ENCODE results near the gene RAD9A.
A peak's percentile ranks its signal among the peaks of the same experiment; 100 is the strongest.

The RAD9A gene

DNA sequence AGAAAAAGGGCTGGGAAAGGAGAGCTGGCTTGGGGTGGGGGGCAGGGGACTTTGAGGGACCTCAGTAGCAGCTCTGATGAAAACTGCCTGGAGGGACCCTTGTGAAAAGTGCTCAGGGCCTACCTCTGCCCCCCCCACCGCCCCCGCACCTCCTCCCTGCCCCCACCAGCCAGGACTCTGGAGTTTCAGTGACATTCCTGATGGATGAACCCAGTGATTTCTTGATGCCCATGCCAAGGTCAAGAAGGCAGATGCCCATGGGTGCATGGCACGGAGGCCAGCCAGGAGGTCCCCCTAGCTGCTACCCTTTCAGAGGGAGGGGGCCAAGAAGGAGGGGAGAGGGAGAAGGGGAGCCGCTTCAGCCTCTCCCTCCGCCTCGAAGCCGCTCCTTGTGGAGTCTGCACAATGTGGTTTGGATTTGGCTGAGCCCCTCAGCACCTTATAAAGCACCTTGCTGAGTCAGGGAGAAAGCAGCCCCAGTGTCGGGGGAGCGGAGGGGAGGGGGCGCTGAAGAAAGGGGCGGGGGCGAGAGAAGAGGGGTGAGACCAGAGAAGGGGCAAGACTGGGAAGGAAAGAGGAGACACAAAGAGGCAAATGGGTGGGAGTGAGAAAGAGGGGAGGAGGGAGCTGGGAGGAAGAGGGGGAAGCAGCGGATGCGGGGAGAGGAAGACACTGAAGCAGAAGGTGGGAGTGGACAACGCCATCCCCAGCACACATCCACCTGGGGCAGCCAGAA is 16.3 kb upstream of the RAD9A start:
- no peak for DNase-seq

- no peak for DNase-seq
These were observed 15.5 kb upstream of the RAD9A start for GRCh38 chr11:67376063-67376820.

- no peak for DNase-seq
These were observed 14.6 kb upstream of the RAD9A start for GRCh38 chr11:67376873-67377808.

GRCh38 chr11:67378544-67378943 is 13.2 kb upstream of the RAD9A start:
- DNase-seq, result no peak

GRCh38 chr11:67379061-67380058 is 12.4 kb upstream of the RAD9A start:
- DNase-seq, result no peak

GRCh38 chr11:67381244-67381972 is 10.4 kb upstream of the RAD9A start:
- DNase-seq, result no peak

DNA sequence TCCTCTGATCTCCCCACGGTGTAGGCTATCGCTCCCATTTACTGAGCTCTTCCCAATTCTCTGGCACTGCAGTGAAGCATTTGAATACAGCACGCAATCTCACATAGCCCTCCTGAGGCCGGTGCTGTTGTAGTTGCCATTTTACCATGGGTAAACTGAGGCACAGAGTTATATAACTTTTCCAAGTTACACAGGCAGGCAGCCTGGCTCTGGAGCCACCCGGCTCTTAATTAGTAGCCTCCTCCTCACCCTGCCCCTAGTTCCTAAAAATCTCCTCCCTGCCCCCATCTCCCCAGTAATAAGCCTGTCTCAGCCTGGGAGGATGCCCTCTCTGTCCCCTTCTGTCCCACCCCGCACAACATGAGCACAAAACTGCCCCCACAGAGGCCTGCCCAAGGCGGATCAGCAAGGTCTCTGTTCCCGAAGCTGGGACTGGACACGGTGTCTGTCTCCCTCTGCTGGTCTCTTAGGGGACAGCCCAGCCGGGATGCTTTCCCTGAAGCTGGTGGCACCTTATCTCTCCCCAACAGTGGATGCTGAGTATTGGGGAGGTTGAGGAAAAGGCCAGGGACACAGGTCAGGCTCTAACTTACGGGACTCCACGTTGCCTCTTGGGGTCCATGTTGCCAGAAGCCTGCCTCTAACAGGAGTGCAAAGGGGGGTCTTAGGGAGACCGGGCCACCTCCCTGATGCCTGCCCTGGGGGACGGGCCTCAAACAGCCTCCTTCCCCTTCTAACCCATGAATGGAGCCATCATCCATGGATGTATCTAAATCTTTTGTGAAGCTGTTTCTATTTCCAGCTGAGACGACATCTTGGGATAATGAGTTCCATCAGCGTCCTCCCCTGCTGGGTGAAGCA is 9.3 kb upstream of the RAD9A start:
- DNase-seq, result peak; percentile 41 to 62

DNA sequence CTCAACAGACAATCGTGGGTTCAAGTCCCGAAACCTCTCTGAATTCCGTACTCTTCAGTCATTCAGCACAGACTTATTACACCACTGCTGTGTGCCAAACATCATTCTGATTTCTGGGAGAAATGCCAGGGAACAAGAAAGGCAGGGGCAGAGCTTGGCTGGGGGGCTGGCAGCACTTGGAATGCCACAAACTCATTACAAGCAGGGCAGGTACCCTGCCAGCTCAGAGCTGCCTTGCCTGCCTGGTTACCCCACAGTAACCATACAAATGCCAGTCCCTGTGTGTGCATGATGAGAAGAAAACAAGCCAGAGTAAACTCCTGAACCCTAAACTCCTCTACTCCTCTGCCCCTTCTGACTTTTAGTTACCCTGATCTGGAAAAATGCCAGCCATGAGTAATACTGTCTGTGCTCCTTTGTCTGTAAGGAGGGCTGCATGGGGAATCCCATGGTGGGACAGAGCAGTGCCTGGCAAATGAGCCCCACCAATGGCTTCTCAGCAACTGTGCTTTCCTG is 6.9 kb upstream of the RAD9A start:
- no peak for DNase-seq

- no peak for DNase-seq
These were observed 4.7 kb upstream of the RAD9A start for GRCh38 chr11:67387069-67387468.

DNA sequence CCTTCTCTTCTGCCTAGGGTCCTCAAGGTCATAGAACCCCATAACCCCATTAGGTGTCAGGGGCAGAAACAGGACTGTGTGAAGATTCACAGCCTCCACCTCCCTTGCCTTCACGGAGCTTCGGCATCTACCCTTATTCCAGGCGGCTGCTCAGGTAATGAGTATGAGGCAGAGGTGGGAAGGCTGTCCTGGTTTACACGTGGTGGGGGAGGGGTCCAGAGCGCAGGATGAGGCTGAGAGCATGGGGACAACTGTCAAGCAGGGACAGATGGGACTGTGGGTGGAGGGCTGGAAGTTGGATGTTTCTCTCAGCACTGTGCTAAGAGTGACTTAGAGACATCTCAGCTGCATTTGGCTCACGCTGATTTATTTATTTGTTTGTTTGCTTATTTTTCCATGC is 4.3 kb upstream of the RAD9A start:
- DNase-seq, result no peak

DNA sequence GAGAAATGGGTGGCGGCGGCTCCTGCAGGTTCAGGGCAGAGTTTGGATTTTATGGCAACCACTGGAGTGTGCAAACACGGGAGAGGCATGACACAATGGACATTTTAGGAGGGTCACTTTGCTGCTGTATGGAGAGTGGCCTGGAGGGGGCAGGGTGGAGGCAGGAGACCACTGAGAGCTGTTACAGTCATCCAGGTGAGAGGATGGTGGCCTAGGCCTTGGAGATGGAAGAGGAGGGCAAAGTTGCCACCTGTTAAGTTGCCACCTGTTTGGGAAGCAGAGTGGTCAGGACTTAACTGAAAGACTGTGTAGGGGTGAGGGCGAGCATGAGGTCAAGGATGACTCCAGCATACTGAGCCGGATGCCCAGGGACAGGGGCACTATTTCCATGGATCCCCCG is 2.3 kb upstream of the RAD9A start:
- DNase-seq, result no peak

GRCh38 chr11:67390947-67391303 is 861 bp upstream of the RAD9A start:
- DNase-seq, result no peak

DNA sequence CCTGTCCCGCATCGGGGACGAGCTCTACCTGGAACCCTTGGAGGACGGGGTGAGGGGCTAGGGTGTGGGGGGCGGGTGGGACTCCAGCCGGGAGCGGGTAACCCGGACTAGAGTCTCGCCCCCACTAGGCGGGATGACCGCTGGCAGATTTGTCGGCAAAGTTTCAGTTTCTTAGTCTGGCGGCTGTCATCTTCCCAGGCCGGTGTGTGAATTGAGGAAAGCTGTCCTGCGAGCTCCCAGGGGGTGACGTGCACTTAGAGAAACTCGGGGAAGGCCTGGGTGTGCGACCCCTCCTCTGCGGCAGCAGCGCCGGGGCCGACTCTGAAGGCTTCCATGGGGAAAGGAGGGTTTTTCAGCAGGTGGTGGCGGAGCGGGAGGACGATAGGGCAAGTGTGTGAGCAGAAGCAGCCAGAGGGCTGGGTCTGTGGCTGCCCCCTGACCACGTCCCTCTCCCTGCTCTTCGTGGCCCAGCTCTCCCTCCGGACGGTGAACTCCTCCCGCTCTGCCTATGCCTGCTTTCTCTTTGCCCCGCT is 463 bp downstream of the RAD9A start:
- DNase-seq, result no peak

- DNase-seq, result no peak
These were observed 1.7 kb downstream of the RAD9A start for GRCh38 chr11:67393437-67393836.

DNA sequence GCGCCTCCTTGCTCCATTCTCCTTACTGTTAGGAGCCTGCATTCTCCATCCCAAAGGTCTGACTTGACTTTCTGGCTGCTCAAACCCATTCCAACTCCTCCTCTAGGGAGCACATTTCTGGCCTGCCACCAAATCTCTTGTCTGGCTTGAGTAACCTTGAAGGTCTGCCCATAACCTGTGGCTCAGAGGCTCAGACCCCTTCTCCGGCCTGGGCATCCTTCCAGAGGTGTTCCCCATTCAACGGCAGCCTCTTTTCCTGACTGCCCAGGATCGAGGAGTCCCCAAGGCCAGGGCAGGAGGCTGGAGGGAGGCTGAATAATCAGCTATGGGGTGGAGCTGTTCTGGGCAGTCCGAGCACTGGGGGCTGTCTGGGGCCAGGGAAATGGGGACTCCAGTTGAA is 2.2 kb downstream of the RAD9A start:
- no peak for DNase-seq

DNA sequence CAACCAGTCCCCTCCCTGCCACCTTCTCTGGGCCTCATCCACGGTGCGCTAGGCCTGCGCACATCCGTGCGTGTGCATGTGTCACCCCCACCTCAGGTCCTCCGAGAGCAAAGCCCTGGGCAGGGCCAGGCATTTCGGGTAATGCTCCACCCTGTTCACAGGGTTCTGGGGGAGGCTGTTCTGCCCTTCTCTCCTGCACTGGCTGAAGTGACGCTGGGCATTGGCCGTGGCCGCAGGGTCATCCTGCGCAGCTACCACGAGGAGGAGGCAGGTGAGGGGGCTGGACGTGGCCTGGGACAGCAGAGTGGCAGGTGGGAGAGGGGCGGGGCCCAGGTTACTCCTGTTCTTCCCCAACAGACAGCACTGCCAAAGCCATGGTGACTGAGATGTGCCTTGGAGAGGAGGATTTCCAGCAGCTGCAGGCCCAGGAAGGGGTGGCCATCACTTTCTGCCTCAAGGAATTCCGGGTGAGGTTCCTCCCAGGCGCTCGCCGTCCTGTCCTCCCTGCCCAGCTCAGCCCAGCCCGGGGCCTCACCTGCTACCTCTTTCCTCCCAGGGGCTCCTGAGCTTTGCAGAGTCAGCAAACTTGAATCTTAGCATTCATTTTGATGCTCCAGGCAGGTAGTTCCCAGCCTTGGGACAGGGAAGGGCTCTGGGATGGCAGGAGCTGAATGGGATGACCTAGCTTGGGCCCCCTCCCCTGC is 3.9 kb downstream of the RAD9A start:
- DNase-seq, result no peak

DNA sequence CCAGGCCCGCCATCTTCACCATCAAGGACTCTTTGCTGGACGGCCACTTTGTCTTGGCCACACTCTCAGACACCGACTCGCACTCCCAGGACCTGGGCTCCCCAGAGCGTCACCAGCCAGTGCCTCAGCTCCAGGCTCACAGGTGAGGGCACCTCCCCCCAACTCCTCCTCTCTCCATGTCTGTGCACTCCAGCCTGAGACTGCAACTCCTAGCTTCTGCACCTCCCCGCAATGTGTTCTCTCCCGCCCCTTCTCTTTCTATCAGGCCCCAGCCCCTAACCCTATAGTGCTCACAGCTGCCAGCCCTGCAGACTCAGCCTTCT is 4.4 kb downstream of the RAD9A start:
- DNase-seq, result no peak

DNA sequence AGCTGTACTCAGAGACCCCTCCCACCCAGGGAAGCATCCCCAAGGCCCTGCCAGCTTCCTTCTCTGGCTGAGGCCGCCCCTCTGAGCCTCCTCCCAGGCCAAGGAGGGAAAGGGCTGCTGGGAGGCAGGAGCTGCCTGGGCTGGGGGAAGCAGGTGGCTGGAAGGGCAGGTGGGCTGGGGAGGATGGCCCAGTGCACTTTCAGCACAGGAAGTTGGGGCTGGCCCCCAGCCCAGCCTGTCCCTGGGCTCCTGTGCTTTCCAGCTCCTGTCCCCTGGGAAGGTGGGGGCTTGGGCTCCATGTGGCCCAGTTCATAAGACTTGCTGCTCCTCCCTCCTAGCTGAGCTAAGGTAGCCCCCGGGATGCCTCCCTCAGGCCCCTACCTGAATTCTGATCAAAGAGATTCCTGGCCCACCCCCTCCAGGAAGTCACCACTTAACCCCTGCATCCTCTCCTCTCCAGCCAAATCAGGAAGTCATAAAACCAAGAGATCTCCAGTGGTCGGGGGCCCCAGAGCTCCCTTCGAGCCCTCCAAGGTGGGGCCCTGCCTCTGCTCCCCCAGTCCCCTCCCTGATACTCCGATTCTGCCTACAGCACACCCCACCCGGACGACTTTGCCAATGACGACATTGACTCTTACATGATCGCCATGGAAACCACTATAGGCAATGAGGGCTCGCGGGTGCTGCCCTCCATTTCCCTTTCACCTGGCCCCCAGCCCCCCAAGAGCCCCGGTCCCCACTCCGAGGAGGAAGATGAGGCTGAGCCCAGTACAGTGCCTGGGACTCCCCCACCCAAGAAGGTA is 5.0 kb downstream of the RAD9A start:
- no peak for DNase-seq

DNA sequence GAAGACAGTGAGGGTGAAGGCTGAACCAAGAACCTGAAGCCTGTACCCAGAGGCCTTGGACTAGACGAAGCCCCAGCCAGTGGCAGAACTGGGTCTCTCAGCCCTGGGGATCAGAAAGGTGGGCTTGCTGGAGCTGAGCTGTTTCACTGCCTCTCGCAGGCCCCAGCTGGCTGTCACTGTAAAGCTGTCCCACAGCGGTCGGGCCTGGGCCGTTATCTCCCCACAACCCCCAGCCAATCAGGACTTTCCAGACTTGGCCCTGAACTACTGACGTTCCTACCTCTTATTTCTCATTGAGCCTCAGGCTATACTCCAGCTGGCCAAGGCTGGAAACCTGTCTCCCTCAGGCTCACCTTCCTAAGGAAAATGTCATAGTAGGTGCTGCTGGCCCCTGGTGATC is 5.8 kb downstream of the RAD9A start:
- DNase-seq, result no peak
